Amniotic epithelial cell (primary cell): ENCODE measurements around the gene LAMTOR5.
"Not testable (repeated sequence)": the region's sequence is repeated elsewhere in the genome, so short reads cannot be mapped to it uniquely, and the experiment has no call there.

Experiments
- DNase-seq: peaks from one replicate; pipeline ENCODE4 v3.0.0-alpha.2; 2010; ENCODE audit warnings: low read depth

The LAMTOR5 gene

GRCh38 chr1:110426854-110427253, 19.4 kb upstream of the LAMTOR5 start:
- DNase-seq: no peak

- DNase-seq: no peak
These were observed 18.2 kb upstream of the LAMTOR5 start for GRCh38 chr1:110425612-110426152.

- peak; percentile 95 for DNase-seq
These were observed 17.5 kb upstream of the LAMTOR5 start for GRCh38 chr1:110424699-110425611.

GRCh38 chr1:110420874-110421793, 13.6 kb upstream of the LAMTOR5 start:
- DNase-seq: peak; percentile 90

GRCh38 chr1:110420023-110420662, 12.6 kb upstream of the LAMTOR5 start:
- DNase-seq: peak; percentile 47

GRCh38 chr1:110418729-110419128, 11.2 kb upstream of the LAMTOR5 start:
- DNase-seq: no peak

- peak; percentile 76 for DNase-seq
These were observed 5.6 kb upstream of the LAMTOR5 start for GRCh38 chr1:110413045-110413444.

GRCh38 chr1:110412576-110412975, 5.1 kb upstream of the LAMTOR5 start:
- DNase-seq: peak; percentile 89

GRCh38 chr1:110411173-110411735, 3.8 kb upstream of the LAMTOR5 start:
- DNase-seq: no peak

- DNase-seq: no peak
These were observed 1.8 kb upstream of the LAMTOR5 start for GRCh38 chr1:110409316-110409715.

GRCh38 chr1:110408488-110408887, 994 bp upstream of the LAMTOR5 start:
- DNase-seq: no peak

GRCh38 chr1:110406407-110406806, 1.1 kb downstream of the LAMTOR5 start:
- not testable (repeated sequence) for DNase-seq

GRCh38 chr1:110404401-110404800, 3.1 kb downstream of the LAMTOR5 start:
- no peak for DNase-seq

- no peak for DNase-seq
These were observed 3.7 kb downstream of the LAMTOR5 start for GRCh38 chr1:110403805-110404204.

GRCh38 chr1:110396259-110396958, 11.1 kb downstream of the LAMTOR5 start:
- DNase-seq: not testable (repeated sequence)

- DNase-seq: no peak
These were observed 13.0 kb downstream of the LAMTOR5 start for GRCh38 chr1:110394493-110394820.

- DNase-seq: peak; percentile 98
These were observed 13.6 kb downstream of the LAMTOR5 start for GRCh38 chr1:110393691-110394492.

- DNase-seq: peak; percentile 57
These were observed 14.2 kb downstream of the LAMTOR5 start for GRCh38 chr1:110393286-110393685.

- peak; percentile 80 for DNase-seq
These were observed 16.7 kb downstream of the LAMTOR5 start, which contains the start of gene SLC16A4 for GRCh38 chr1:110390692-110391245. SLC16A4 (minus strand) TSS chr1:110391026; CDS start chr1:110389323, 1,703 bp downstream.

- peak; percentile 83 for DNase-seq
These were observed 17.4 kb downstream of the LAMTOR5 start for GRCh38 chr1:110390096-110390495.
